SHP77 (cell line): ENCODE data around the gene FH.

ENCODE experiments used
- DNase-seq, 2 experiments: peaks; one replicate each; lab custom pipeline; 2025; lab: John Stamatoyannopoulos, UW

The FH gene

GRCh38 chr1:241457421-241457820, 62.1 kb downstream of the FH start:
- DNase-seq: no peak

DNA sequence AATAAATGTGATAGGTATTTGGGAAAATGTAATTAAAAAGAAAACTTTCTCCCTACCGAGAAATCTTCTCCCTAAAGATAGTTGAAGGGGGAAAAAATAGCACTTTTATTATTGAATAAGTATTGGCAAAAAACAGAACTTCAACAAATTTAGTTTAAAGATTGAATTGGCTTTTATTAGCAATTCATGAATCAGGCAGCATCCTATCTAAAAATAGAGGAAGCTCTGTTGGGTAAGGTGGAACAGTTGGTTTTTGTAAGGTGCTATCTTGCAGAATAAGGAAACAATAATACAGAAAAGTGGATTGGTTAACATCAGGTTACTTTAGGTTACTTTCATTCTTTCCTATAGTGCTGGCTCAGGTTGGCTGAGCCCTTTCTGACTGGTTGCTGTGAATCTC, 62.8 kb downstream of the FH start:
- DNase-seq: no peak

- no peak for DNase-seq
Measured at GRCh38 chr1:241453732-241454131, 65.8 kb downstream of the FH start.

DNA sequence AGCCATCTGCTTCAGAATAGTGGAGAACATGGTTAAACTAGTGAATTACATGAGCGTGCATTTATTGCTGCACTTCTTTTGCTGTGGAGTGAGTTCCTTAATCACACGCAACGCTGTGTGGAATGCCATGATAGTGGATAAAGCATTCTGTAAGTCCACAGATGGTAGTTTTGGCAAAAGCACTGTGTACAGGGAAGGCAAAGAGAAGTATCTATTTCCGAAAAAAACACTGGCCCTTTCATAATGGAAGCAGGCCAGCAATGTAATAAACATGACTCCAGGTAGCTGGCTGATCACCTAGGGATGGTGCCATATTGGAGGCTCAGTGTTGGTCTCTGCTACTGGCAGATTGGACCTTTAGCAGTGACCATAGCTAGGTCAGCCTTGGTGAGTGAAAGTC, 67.6 kb downstream of the FH start:
- no peak for DNase-seq
